ENCODE results near the gene ARFGEF3.

ARFGEF3 gene

GRCh38 chr6:138162955-138163575 is 1.3 kb downstream of the ARFGEF3 start:
- no peak for DNase-seq (ENCODE audit: low spot score)

- no peak for DNase-seq (ENCODE audit: low spot score)
Observed at GRCh38 chr6:138175596-138175995, 13.9 kb downstream of the ARFGEF3 start.

- DNase-seq (ENCODE audit: low spot score) = no peak
Observed at GRCh38 chr6:138176652-138177232, 15.0 kb downstream of the ARFGEF3 start.

GRCh38 chr6:138182939-138183789 is 21.4 kb downstream of the ARFGEF3 start:
- no peak for DNase-seq (ENCODE audit: low spot score)

GRCh38 chr6:138183790-138184134 is 22.0 kb downstream of the ARFGEF3 start:
- DNase-seq (ENCODE audit: low spot score) = no peak

- no peak for DNase-seq (ENCODE audit: low spot score)
Observed at GRCh38 chr6:138184230-138184629, 22.5 kb downstream of the ARFGEF3 start.

GRCh38 chr6:138187156-138187555 is 25.4 kb downstream of the ARFGEF3 start:
- DNase-seq (ENCODE audit: low spot score) = no peak

- peak; percentile 45 for DNase-seq (ENCODE audit: low spot score)
Observed at GRCh38 chr6:138188278-138188941, 26.7 kb downstream of the ARFGEF3 start.

GRCh38 chr6:138194287-138194686 is 32.5 kb downstream of the ARFGEF3 start:
- no peak for DNase-seq (ENCODE audit: low spot score)

GRCh38 chr6:138196122-138196738 is 34.5 kb downstream of the ARFGEF3 start:
- DNase-seq (ENCODE audit: low spot score) = no peak

GRCh38 chr6:138197570-138197969 is 35.8 kb downstream of the ARFGEF3 start:
- no peak for DNase-seq (ENCODE audit: low spot score)

GRCh38 chr6:138198430-138199091 is 36.8 kb downstream of the ARFGEF3 start:
- DNase-seq (ENCODE audit: low spot score) = no peak

- no peak for DNase-seq (ENCODE audit: low spot score)
Observed at GRCh38 chr6:138201836-138202235, 40.1 kb downstream of the ARFGEF3 start.

GRCh38 chr6:138203315-138203714 is 41.6 kb downstream of the ARFGEF3 start:
- DNase-seq (ENCODE audit: low spot score) = no peak

- DNase-seq (ENCODE audit: low spot score) = no peak
Observed at GRCh38 chr6:138204303-138204702, 42.6 kb downstream of the ARFGEF3 start.

GRCh38 chr6:138204792-138205384 is 43.1 kb downstream of the ARFGEF3 start:
- no peak for DNase-seq (ENCODE audit: low spot score)

- no peak for DNase-seq (ENCODE audit: low spot score)
Observed at GRCh38 chr6:138205437-138206094, 43.8 kb downstream of the ARFGEF3 start.

GRCh38 chr6:138206862-138207261 is 45.1 kb downstream of the ARFGEF3 start:
- DNase-seq (ENCODE audit: low spot score) = no peak

GRCh38 chr6:138211048-138211581 is 49.4 kb downstream of the ARFGEF3 start:
- DNase-seq (ENCODE audit: low spot score) = no peak

GRCh38 chr6:138211601-138212000 is 49.9 kb downstream of the ARFGEF3 start:
- no peak for DNase-seq (ENCODE audit: low spot score)
